ENCODE measurements around the gene ROBO2.

Gene ROBO2

DNA sequence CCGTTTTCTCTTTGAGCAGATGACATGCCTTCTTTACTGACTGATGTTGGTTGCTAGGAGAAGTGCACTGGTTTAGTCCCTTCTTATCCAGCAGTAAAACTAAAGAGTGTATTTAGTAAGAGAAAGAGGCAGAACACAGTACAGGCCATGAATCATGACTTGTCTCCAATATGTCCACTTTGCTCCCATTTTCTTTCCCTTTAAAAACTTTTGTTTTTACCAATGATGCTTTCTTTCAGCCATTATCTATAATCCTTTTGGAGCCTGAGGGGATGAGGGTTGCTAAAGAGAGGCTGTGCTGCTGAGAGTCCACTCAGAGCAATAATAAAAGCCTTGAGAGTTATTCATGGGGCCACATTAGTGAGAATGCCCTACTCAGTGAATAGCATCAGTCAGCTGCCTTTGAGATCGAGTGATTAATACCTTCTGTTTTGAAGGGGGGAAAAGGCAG lies 12.2 kb downstream of the ROBO2 start:
- Histone ChIP-seq H2BK12ac (ENCODE audit: low read length) (no peak overlapping the region), H3K4me3 (ENCODE audit: low read depth, low read length) (no peak overlapping the region), H2BK120ac (ENCODE audit: insufficient read depth, low read length, poor library complexity) (no peak overlapping the region), H3K27ac (ENCODE audit: low read depth, low read length) (no peak overlapping the region), H3K18ac (ENCODE audit: low read length) (no peak overlapping the region), H3K4me2 (ENCODE audit: low read length) (no peak overlapping the region), H3K4ac (ENCODE audit: low read depth, low read length) (no peak overlapping the region), H3K79me2 (ENCODE audit: control insufficient read depth, insufficient read depth, low read length, poor library complexity) (no peaks in the 10 kb centered on the region), H4K12ac (ENCODE audit: low read depth, low read length) (no peak overlapping the region), H3K27me3 (ENCODE audit: insufficient read depth, low read length) (no peaks in the 10 kb centered on the region), H3K14ac (ENCODE audit: low read length) (no peak overlapping the region), H2BK5ac (ENCODE audit: low read depth, low read length, poor library complexity) (no peak overlapping the region), H4K91ac (ENCODE audit: low read depth, low read length) (no peak overlapping the region), H3K9ac (ENCODE audit: low read length) (no peak overlapping the region), H2AK5ac (ENCODE audit: low read length) (no peak overlapping the region), H4K8ac (ENCODE audit: low read depth, low read length) (no peak overlapping the region), H3K9me3 (ENCODE audit: insufficient read depth, low read depth, low read length) (no peaks in the 10 kb centered on the region), H3K79me1 (ENCODE audit: low read length) (no peaks in the 10 kb centered on the region), H3K23ac (ENCODE audit: low read length) (no peak overlapping the region), H3K4me1 (ENCODE audit: control insufficient read depth in 1 of 2, insufficient read depth in 2 of 2, low read length in 2 of 2) (no peaks in the 10 kb centered on the region), H3K36me3 (ENCODE audit: control insufficient read depth in 1 of 2, insufficient read depth in 2 of 2, low read length in 2 of 2) (no peaks in the 10 kb centered on the region), H2AFZ (ENCODE audit: insufficient read depth, low read length, poor library complexity) (no peak overlapping the region)
- no peak for DNase-seq
- no CpG with 5 or more reads among the region's 2 CpGs for WGBS (ENCODE audit: extremely low coverage, insufficient coverage, insufficient read length)

DNA sequence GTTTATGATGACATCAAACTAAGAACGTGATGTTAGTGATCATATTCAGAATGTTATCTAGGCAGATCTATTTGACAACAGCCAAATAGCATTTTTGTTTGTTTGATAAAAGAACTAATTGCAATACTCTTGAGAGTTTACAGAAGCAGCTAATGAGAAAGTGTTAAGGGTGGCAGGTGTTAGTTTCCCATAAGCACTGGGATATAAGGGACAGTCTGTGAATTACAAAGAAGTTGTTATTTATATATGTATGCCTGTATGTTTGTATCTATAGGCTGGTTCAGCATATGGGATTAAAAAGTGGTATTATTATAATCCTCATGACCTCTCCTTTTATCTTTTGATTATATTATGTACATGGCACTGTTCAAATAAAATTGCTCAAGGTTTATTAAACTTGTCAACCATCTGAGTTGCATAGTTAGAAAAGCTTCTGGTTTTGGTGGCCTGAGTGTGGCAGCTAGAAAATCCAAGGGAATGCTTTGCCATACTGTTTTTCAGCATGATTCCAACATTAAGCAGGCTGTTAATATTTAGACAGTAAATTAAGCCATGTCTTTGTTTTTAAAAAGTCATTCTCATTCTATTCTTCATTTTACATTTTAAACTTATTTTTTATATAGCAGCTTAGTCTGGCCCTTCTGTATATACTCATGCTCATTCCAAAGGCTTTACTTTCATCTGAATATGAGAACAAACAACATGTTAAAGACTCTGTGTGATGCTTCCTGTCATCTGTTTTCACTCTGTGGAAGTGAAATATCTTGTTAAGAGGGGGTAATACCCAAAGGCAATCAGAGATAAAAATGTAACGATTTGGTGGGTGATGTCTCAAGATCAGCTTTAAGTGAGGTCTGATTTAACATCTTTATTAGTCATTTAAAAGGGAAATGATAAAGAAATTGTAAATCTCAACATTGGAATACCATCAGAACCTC lies 13.1 kb downstream of the ROBO2 start:
- Histone ChIP-seq H4K12ac (ENCODE audit: low read depth, low read length) (no peak overlapping the region), H3K4me1 (ENCODE audit: control insufficient read depth in 1 of 2, insufficient read depth in 2 of 2, low read length in 2 of 2) (no peaks in the 10 kb centered on the region), H3K9ac (ENCODE audit: low read length) (no peak overlapping the region), H3K79me2 (ENCODE audit: control insufficient read depth, insufficient read depth, low read length, poor library complexity) (no peaks in the 10 kb centered on the region), H2BK5ac (ENCODE audit: low read depth, low read length, poor library complexity) (no peak overlapping the region), H2AK5ac (ENCODE audit: low read length) (no peak overlapping the region), H3K27ac (ENCODE audit: low read depth, low read length) (no peak overlapping the region), H3K27me3 (ENCODE audit: insufficient read depth, low read length) (no peaks in the 10 kb centered on the region), H3K18ac (ENCODE audit: low read length) (no peak overlapping the region), H4K91ac (ENCODE audit: low read depth, low read length) (no peak overlapping the region), H3K9me3 (ENCODE audit: insufficient read depth, low read depth, low read length) (no peaks in the 10 kb centered on the region), H3K4me2 (ENCODE audit: low read length) (no peak overlapping the region), H2AFZ (ENCODE audit: insufficient read depth, low read length, poor library complexity) (no peak overlapping the region), H2BK120ac (ENCODE audit: insufficient read depth, low read length, poor library complexity) (no peak overlapping the region), H3K36me3 (ENCODE audit: control insufficient read depth in 1 of 2, insufficient read depth in 2 of 2, low read length in 2 of 2) (no peaks in the 10 kb centered on the region), H3K14ac (ENCODE audit: low read length) (no peak overlapping the region), H3K4ac (ENCODE audit: low read depth, low read length) (no peak overlapping the region), H2BK12ac (ENCODE audit: low read length) (no peak overlapping the region), H3K79me1 (ENCODE audit: low read length) (no peaks in the 10 kb centered on the region), H3K4me3 (ENCODE audit: low read depth, low read length) (no peak overlapping the region), H4K8ac (ENCODE audit: low read depth, low read length) (no peak overlapping the region), H3K23ac (ENCODE audit: low read length) (no peak overlapping the region)
- DNase-seq: no peak
- no CpG with 5 or more reads among the region's 2 CpGs for WGBS (ENCODE audit: extremely low coverage, insufficient coverage, insufficient read length)

- H2AFZ ChIP-seq (ENCODE audit: insufficient read depth, low read length, poor library complexity): no peak overlapping the region
- no peak overlapping the region for H3K27ac ChIP-seq (ENCODE audit: low read depth, low read length)
- H4K91ac ChIP-seq (ENCODE audit: low read depth, low read length): no peak overlapping the region
- H3K4me3 ChIP-seq (ENCODE audit: low read depth, low read length): no peak overlapping the region
- no peaks in the 10 kb centered on the region for H3K27me3 ChIP-seq (ENCODE audit: insufficient read depth, low read length)
- no peak overlapping the region for H3K4me2 ChIP-seq (ENCODE audit: low read length)
- no peak overlapping the region for H4K8ac ChIP-seq (ENCODE audit: low read depth, low read length)
- no peak overlapping the region for H3K18ac ChIP-seq (ENCODE audit: low read length)
- H2BK5ac ChIP-seq (ENCODE audit: low read depth, low read length, poor library complexity): no peak overlapping the region
- H3K36me3 ChIP-seq (ENCODE audit: control insufficient read depth in 1 of 2, insufficient read depth in 2 of 2, low read length in 2 of 2): no peaks in the 10 kb centered on the region
- H3K9me3 ChIP-seq (ENCODE audit: insufficient read depth, low read depth, low read length): no peaks in the 10 kb centered on the region
- no peaks in the 10 kb centered on the region for H3K4me1 ChIP-seq (ENCODE audit: control insufficient read depth in 1 of 2, insufficient read depth in 2 of 2, low read length in 2 of 2)
- no peaks in the 10 kb centered on the region for H3K79me1 ChIP-seq (ENCODE audit: low read length)
- H3K9ac ChIP-seq (ENCODE audit: low read length): no peak overlapping the region
- no peak overlapping the region for H3K4ac ChIP-seq (ENCODE audit: low read depth, low read length)
- no peak for DNase-seq
- H2BK12ac ChIP-seq (ENCODE audit: low read length): no peak overlapping the region
- H4K12ac ChIP-seq (ENCODE audit: low read depth, low read length): no peak overlapping the region
- no peak overlapping the region for H2AK5ac ChIP-seq (ENCODE audit: low read length)
- H3K23ac ChIP-seq (ENCODE audit: low read length): no peak overlapping the region
- no peak overlapping the region for H2BK120ac ChIP-seq (ENCODE audit: insufficient read depth, low read length, poor library complexity)
- H3K14ac ChIP-seq (ENCODE audit: low read length): no peak overlapping the region
- no peaks in the 10 kb centered on the region for H3K79me2 ChIP-seq (ENCODE audit: control insufficient read depth, insufficient read depth, low read length, poor library complexity)
- no CpG with 5 or more reads among the region's 2 CpGs for WGBS (ENCODE audit: extremely low coverage, insufficient coverage, insufficient read length)
These were observed 13.9 kb downstream of the ROBO2 start for GRCh38 chr3:77053795-77054194.

DNA sequence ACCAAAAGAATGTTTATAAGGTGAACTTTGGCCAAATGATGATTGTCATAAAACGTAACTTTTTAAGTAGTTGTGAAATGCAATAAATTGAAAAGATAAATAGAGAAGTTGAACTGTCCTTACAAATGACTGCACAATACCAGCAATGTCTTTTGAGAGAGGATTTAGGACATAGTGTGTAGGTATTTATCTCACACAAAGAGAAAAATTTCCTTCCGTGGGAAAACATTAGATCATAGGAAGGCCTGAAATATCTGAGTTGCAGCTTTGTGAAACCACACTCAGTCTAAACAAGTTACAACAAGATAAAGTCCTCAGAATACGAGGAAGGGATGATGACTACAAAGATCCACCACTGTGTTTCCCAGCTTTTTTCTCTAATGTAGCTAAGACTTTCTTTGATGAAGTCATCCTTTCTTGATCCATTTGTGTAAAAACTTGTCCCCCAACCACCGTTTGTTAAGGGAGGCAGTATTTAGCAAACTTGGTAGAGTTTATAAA lies 16.0 kb downstream of the ROBO2 start:
- Histone ChIP-seq H3K9me3 (ENCODE audit: insufficient read depth, low read depth, low read length) (no peaks in the 10 kb centered on the region), H4K8ac (ENCODE audit: low read depth, low read length) (no peak overlapping the region), H3K23ac (ENCODE audit: low read length) (no peak overlapping the region), H3K36me3 (ENCODE audit: control insufficient read depth in 1 of 2, insufficient read depth in 2 of 2, low read length in 2 of 2) (no peaks in the 10 kb centered on the region), H3K27me3 (ENCODE audit: insufficient read depth, low read length) (no peaks in the 10 kb centered on the region), H2BK5ac (ENCODE audit: low read depth, low read length, poor library complexity) (no peak overlapping the region), H3K79me1 (ENCODE audit: low read length) (no peaks in the 10 kb centered on the region), H3K79me2 (ENCODE audit: control insufficient read depth, insufficient read depth, low read length, poor library complexity) (no peaks in the 10 kb centered on the region), H3K4me2 (ENCODE audit: low read length) (no peak overlapping the region), H3K9ac (ENCODE audit: low read length) (no peak overlapping the region), H3K14ac (ENCODE audit: low read length) (no peak overlapping the region), H2AFZ (ENCODE audit: insufficient read depth, low read length, poor library complexity) (no peak overlapping the region), H3K27ac (ENCODE audit: low read depth, low read length) (no peak overlapping the region), H4K91ac (ENCODE audit: low read depth, low read length) (no peak overlapping the region), H4K12ac (ENCODE audit: low read depth, low read length) (no peak overlapping the region), H3K18ac (ENCODE audit: low read length) (no peak overlapping the region), H2BK120ac (ENCODE audit: insufficient read depth, low read length, poor library complexity) (no peak overlapping the region), H3K4ac (ENCODE audit: low read depth, low read length) (no peak overlapping the region), H3K4me3 (ENCODE audit: low read depth, low read length) (no peak overlapping the region), H2AK5ac (ENCODE audit: low read length) (no peak overlapping the region), H3K4me1 (ENCODE audit: control insufficient read depth in 1 of 2, insufficient read depth in 2 of 2, low read length in 2 of 2) (no peaks in the 10 kb centered on the region), H2BK12ac (ENCODE audit: low read length) (no peak overlapping the region)
- no CpG with 5 or more reads among the region's 4 CpGs for WGBS (ENCODE audit: extremely low coverage, insufficient coverage, insufficient read length)
- no peak for DNase-seq

Measured in trophoblast cell (in vitro differentiated cells and primary cell).